Left hindlimb (tissue), 1 donor: ENCODE results near the gene ZNF157.

Experiments
- DNase-seq: peaks from one replicate; pipeline ENCODE4 v3.0.0-alpha.2; 2018

The ZNF157 gene

GRCh38 chrX:47447607-47448006 lies 77.2 kb downstream of the ZNF157 start:
- DNase-seq: no peak

- no peak for DNase-seq
Observed at GRCh38 chrX:47448165-47448806, 77.9 kb downstream of the ZNF157 start.

GRCh38 chrX:47452112-47452511 lies 81.7 kb downstream of the ZNF157 start:
- DNase-seq: no peak

- DNase-seq: no peak
Observed at GRCh38 chrX:47456080-47456479, 85.7 kb downstream of the ZNF157 start.

- DNase-seq: no peak
Observed at GRCh38 chrX:47458528-47458927, 88.2 kb downstream of the ZNF157 start.

GRCh38 chrX:47460561-47460960 lies 90.2 kb downstream of the ZNF157 start:
- DNase-seq: no peak
